K562 (cell line): ENCODE results near the gene OSBPL1A.

ENCODE experiments used
- HDAC3 ChIP-seq: fragments of 450-650 bp; IDR thresholded peaks from 2 replicates; pipeline ENCODE4 v1.6.1; 2018; ENCODE audit warnings: borderline replicate concordance, mild to moderate bottlenecking, moderate library complexity; ENCODE audit not compliant: partially characterized antibody
- POLR2AphosphoS5 ChIP-seq: IDR thresholded peaks from 2 replicates; pipeline ENCODE4 v1.6.1; 2011; ENCODE audit warnings: mild to moderate bottlenecking, low read depth, low read length, moderate library complexity; ENCODE audit not compliant: control insufficient read depth, insufficient read depth

DNA sequence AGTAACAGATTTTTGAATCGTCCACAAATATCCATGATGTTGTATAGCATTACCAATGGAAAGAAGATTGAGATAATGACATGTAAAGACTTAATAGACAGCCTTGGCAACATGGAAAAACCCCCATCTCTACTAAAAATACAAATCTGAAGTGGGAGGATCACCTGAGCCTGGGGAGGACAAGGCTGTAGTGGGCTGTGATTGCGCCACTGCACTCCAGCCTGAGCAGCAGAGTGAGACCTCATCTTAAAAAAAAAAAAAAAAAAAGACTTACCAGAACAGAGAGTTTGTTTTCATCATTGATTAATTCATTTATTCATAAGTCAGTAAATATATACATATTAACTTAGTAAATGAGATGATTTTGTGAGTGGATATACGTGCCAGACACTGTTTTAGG, 7.0 kb upstream of the OSBPL1A start:
- TF ChIP-seq HDAC3 (no peak), POLR2AphosphoS5 (no peak)
